ENCODE measurements around the gene ARRDC4.

GRCh38 chr15:97992823-97993222 is 32.3 kb downstream of the ARRDC4 start:
- TF ChIP-seq CTCF (IDR thresholded peaks at IDR 0.05) (no peak), EZH2 (IDR thresholded peaks at IDR 0.05; ENCODE audit: borderline replicate concordance, insufficient read depth, low read depth, low read length, poor library complexity, severe bottlenecking) (no peak)

Measured in B cell (primary cell).